Tibial artery (tissue), 4 donors: ENCODE measurements around the gene MDFI.

Experiments used
- DNase-seq, 2 donors: peaks; one replicate each; pipeline ENCODE4 v3.0.0-alpha.2; 2019
- H3K27ac ChIP-seq, 2 donors: fragments of 200-600 bp; sonication (generic) in 1 of 2; 1 replicate in 1 of 2; 2 replicates in 1 of 2; pipeline ENCODE4 v1.5.1; 2018 to 2019; ENCODE audit warnings: mild to moderate bottlenecking in 1 of 2
- H3K27me3 ChIP-seq, 2 donors: fragments of 200-600 bp; sonication (generic) in 1 of 2; one replicate each; pipeline versions ENCODE4 v1.5.1 to v1.6.0; 2016 to 2019
- H3K36me3 ChIP-seq, 3 donors: fragments of 200-600 bp; sonication (generic) in 2 of 3; one replicate each; pipeline ENCODE4 v1.5.1; 2016 to 2019; ENCODE audit warnings: mild to moderate bottlenecking in 2 of 3
- H3K4me1 ChIP-seq, 4 donors: fragments of 200-600 bp; sonication (generic) in 2 of 4; 1 replicate in 3 of 4; 2 replicates in 1 of 4; pipeline ENCODE4 v1.5.1; 2016 to 2019
- H3K4me3 ChIP-seq, 2 donors: fragments of 200-600 bp; sonication (generic) in 1 of 2; 1 replicate in 1 of 2; 2 replicates in 1 of 2; pipeline ENCODE4 v1.5.1; 2018 to 2019; ENCODE audit warnings: mild to moderate bottlenecking in 2 of 2
- H3K9me3 ChIP-seq, 3 donors: fragments of 200-600 bp; sonication (generic) in 1 of 3; one replicate each; pipeline ENCODE4 v1.5.1; 2016 to 2019
- CTCF ChIP-seq, 2 experiments: fragments of 200-600 bp in 1 of 2; fragments of 450-650 bp in 1 of 2; IDR thresholded peaks; one replicate each; pipeline ENCODE4 v1.5.1; 2017 to 2019; ENCODE audit warnings: antibody characterized with exemption in 2 of 2, mild to moderate bottlenecking in 1 of 2, moderate library complexity in 1 of 2
- intact Hi-C: fragments of 100-400 bp; cut with DNase I; formaldehyde crosslinking; loops from one replicate; pipeline ENCODE4 v1.15.0; 2023; ENCODE audit warnings: low total_unique reads

Gene MDFI

GRCh38 chr6:41694815-41695526, 56.7 kb downstream of the MDFI start:
- H3K9me3 ChIP-seq = no peaks in the 10 kb centered on the region
- intact Hi-C loops = no loop called here
- no peak overlapping the region for H3K27ac ChIP-seq
- H3K4me1 ChIP-seq = peaks cover 0 to 14% (median 2%) of the 10 kb centered on the region in 4 donors
- no peaks in the 10 kb centered on the region for H3K27me3 ChIP-seq
- DNase-seq = no peak
- H3K36me3 ChIP-seq = peaks cover 11 to 17% (median 16%) of the 10 kb centered on the region in 3 donors
- no peak for TF ChIP-seq CTCF (IDR thresholded peaks at IDR 0.05)
- no peak overlapping the region for H3K4me3 ChIP-seq

GRCh38 chr6:41695825-41696224, 57.6 kb downstream of the MDFI start:
- Histone ChIP-seq H3K9me3 (no peaks in the 10 kb centered on the region), H3K4me3 (no peak overlapping the region), H3K27me3 (no peaks in the 10 kb centered on the region), H3K36me3 (peaks cover 4 to 10% (median 7%) of the 10 kb centered on the region in 3 donors), H3K27ac (no peak overlapping the region), H3K4me1 (peaks cover 0 to 14% (median 2%) of the 10 kb centered on the region in 4 donors)
- intact Hi-C loops = no loop called here
- TF ChIP-seq CTCF (IDR thresholded peaks at IDR 0.05) = no peak
- DNase-seq = no peak

GRCh38 chr6:41696788-41697187, 58.5 kb downstream of the MDFI start:
- H3K27me3 ChIP-seq = no peaks in the 10 kb centered on the region
- peaks cover 0 to 14% (median 2%) of the 10 kb centered on the region in 4 donors for H3K4me1 ChIP-seq
- intact Hi-C loops = no loop called here
- H3K9me3 ChIP-seq = no peaks in the 10 kb centered on the region
- no peak overlapping the region for H3K27ac ChIP-seq
- no peak for TF ChIP-seq CTCF (IDR thresholded peaks at IDR 0.05)
- DNase-seq = no peak
- no peak overlapping the region for H3K4me3 ChIP-seq
- peaks cover 0 to 6% (median 0%) of the 10 kb centered on the region in 3 donors for H3K36me3 ChIP-seq

- Histone ChIP-seq H3K27me3 (no peaks in the 10 kb centered on the region), H3K27ac (no peak overlapping the region), H3K9me3 (no peaks in the 10 kb centered on the region), H3K4me1 (peaks cover 0 to 14% (median 2%) of the 10 kb centered on the region in 4 donors), H3K4me3 (no peak overlapping the region), H3K36me3 (peaks cover 0 to 6% (median 5%) of the 10 kb centered on the region in 3 donors)
- intact Hi-C loops = no loop called here
- no peak for DNase-seq
- TF ChIP-seq CTCF (IDR thresholded peaks at IDR 0.05) = no peak
Observed at GRCh38 chr6:41697861-41698781, 59.9 kb downstream of the MDFI start.

GRCh38 chr6:41699063-41699462, 60.8 kb downstream of the MDFI start:
- TF ChIP-seq CTCF (IDR thresholded peaks at IDR 0.05) = no peak
- no peak for DNase-seq
- intact Hi-C loops = no loop called here
- H3K4me3 ChIP-seq = no peak overlapping the region
- peaks cover 0 to 6% (median 5%) of the 10 kb centered on the region in 3 donors for H3K36me3 ChIP-seq
- H3K4me1 ChIP-seq = peaks cover 0 to 6% (median under 1%) of the 10 kb centered on the region in 4 donors
- H3K27ac ChIP-seq = no peak overlapping the region
- no peaks in the 10 kb centered on the region for H3K9me3 ChIP-seq
- H3K27me3 ChIP-seq = no peaks in the 10 kb centered on the region
